BJ (cell line): Measurements from ENCODE around the gene USP37. TPM values are rescaled to one million over a fixed set of nuclear protein-coding genes. Genes with fewer than 3 reads are reported as not detected.

ENCODE experiments used
- CTCF ChIA-PET: fragments of 350-600 bp; formaldehyde crosslinking; extraction: SDS; loops from one replicate; lab custom pipeline; 2021; ENCODE audit warnings: antibody characterized with exemption, inconsistent platforms; lab: Yijun Ruan, JAX
- POLR2A ChIA-PET: fragments of 300-600 bp; sonication (Branson Sonifier 250); formaldehyde crosslinking; extraction: SDS; loops from one replicate; lab custom pipeline; 2021; ENCODE audit warnings: antibody characterized with exemption; lab: Charles Lee
- DNase-seq: peaks from one replicate; pipeline ENCODE4 v3.0.0-alpha.2; 2011; ENCODE audit warnings: low read depth
- H3K27me3 ChIP-seq: 2 replicates; pipeline ENCODE4 v1.6.0; 2011; ENCODE audit warnings: low read length; ENCODE audit not compliant: control insufficient read depth, insufficient read depth
- H3K36me3 ChIP-seq: 2 replicates; pipeline ENCODE4 v1.5.1; 2011; ENCODE audit warnings: low read length; ENCODE audit not compliant: control insufficient read depth, insufficient read depth
- H3K4me3 ChIP-seq: 2 replicates; pipeline ENCODE4 v1.5.1; 2011; ENCODE audit warnings: low read depth, mild to moderate bottlenecking, control low read depth, low read length
- polyA plus RNA-seq: library from polyadenylated mRNA; depleted of rRNA; stranded (reverse); fragments of >200 nt; gene quantifications from 2 replicates; pipeline ENCODE4 v1.2.3, GENCODE V29; 2011
- TF ChIP-seq, protein P1 (sequence below): IDR thresholded peaks from 2 replicates; pipeline ENCODE4 v1.5.1; 2011; ENCODE audit warnings: low read depth, mild to moderate bottlenecking, control low read depth, inconsistent platforms, low read length, moderate library complexity; ENCODE audit not compliant: insufficient read depth

The USP37 gene
- polyA plus RNA-seq, 1 experiment, result 1.9 TPM

GRCh38 chr2:218405086-218405745, 162.9 kb downstream of the USP37 start:
- H3K4me3 ChIP-seq, result no peak overlapping the region
- CTCF ChIA-PET, result interaction anchor here (0.5 to 2.3 kb wide), 4 partner anchors 9 to 177 kb away, joined by 4 to 10 read pairs (median 5); no protein-coding TSS in a partner anchor
- H3K36me3 ChIP-seq, result peaks cover 25% of the 10 kb centered on the region
- POLR2A ChIA-PET, result interaction anchor here (0.6 to 1.6 kb wide), 3 partner anchors 8 to 118 kb away, joined by 3 to 6 read pairs (median 3); no protein-coding TSS in a partner anchor
- H3K27me3 ChIP-seq, result no peaks in the 10 kb centered on the region
- no peak for DNase-seq
- TF ChIP-seq, protein P1, sequence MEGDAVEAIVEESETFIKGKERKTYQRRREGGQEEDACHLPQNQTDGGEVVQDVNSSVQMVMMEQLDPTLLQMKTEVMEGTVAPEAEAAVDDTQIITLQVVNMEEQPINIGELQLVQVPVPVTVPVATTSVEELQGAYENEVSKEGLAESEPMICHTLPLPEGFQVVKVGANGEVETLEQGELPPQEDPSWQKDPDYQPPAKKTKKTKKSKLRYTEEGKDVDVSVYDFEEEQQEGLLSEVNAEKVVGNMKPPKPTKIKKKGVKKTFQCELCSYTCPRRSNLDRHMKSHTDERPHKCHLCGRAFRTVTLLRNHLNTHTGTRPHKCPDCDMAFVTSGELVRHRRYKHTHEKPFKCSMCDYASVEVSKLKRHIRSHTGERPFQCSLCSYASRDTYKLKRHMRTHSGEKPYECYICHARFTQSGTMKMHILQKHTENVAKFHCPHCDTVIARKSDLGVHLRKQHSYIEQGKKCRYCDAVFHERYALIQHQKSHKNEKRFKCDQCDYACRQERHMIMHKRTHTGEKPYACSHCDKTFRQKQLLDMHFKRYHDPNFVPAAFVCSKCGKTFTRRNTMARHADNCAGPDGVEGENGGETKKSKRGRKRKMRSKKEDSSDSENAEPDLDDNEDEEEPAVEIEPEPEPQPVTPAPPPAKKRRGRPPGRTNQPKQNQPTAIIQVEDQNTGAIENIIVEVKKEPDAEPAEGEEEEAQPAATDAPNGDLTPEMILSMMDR, result no peak

- POLR2A ChIA-PET, result no interaction called here
These were observed 163.6 kb downstream of the USP37 start for GRCh38 chr2:218404351-218405085.

DNA sequence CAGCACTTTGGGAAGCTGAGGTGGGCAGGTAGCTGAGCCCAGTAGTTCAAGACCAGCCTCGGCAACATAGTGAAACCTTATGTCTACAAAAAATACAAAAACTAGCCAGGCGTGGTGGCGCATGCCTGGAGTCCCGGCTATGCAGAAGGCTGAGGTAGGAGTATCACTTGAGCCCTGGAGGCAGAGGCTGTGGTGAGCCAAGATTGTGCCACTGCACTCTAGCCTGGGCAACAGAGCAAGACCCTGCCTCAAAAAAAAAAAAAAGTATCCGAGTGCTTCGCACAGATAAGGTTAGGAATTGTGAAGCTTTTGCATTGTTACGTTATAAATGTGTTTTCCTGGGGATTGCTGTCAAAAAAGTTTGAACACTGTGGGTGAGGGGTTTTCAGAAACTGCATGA, 164.3 kb downstream of the USP37 start:
- H3K4me3 ChIP-seq, result no peak overlapping the region
- ChIA-PET CTCF (interaction anchor here (0.6 kb wide), 1 partner anchor 198 kb away, joined by 3 read pairs; no protein-coding TSS in a partner anchor), POLR2A (no interaction called here)
- H3K36me3 ChIP-seq, result peaks cover 25% of the 10 kb centered on the region
- H3K27me3 ChIP-seq, result no peaks in the 10 kb centered on the region
- DNase-seq, result no peak
- TF ChIP-seq, protein P1, result no peak

More at GRCh38 chr2:218404351-218405085, 163.6 kb downstream of the USP37 start:
- TF ChIP-seq, protein P1, result no peak
- DNase-seq, result no peak
- Histone ChIP-seq H3K27me3 (no peaks in the 10 kb centered on the region), H3K36me3 (peaks cover 25% of the 10 kb centered on the region), H3K4me3 (no peak overlapping the region)
- CTCF ChIA-PET, result interaction anchor here (1.5 to 2.3 kb wide), 2 partner anchors 8 to 19 kb away, joined by 6 to 10 read pairs; no protein-coding TSS in a partner anchor

DNA sequence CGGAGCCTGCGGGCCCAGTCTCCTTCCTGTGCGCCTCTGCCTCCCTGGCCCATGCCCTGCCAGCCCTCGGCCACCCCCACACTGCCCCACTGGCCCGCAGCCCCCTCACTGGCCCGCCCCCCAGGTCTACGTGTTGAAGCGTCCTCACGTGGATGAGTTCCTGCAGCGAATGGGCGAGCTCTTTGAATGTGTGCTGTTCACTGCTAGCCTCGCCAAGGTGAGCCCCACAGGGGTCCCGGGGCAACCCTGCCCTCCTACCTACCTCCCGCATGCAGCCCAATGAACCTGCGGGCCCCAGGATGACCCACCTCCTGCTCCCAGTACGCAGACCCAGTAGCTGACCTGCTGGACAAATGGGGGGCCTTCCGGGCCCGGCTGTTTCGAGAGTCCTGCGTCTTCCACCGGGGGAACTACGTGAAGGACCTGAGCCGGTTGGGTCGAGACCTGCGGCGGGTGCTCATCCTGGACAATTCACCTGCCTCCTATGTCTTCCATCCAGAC, 165.2 kb downstream of the USP37 start:
- CTCF ChIA-PET, result interaction anchor here (0.6 to 1.2 kb wide), 3 partner anchors 63 to 256 kb away, joined by 3 to 4 read pairs (median 4); no protein-coding TSS in a partner anchor
- H3K36me3 ChIP-seq, result peaks cover 25% of the 10 kb centered on the region
- no peaks in the 10 kb centered on the region for H3K27me3 ChIP-seq
- POLR2A ChIA-PET, result no interaction called here
- DNase-seq, result no peak
- no peak overlapping the region for H3K4me3 ChIP-seq
- TF ChIP-seq, protein P1, result no peak

GRCh38 chr2:218402491-218402901, 165.7 kb downstream of the USP37 start:
- no peak overlapping the region for H3K4me3 ChIP-seq
- ChIA-PET POLR2A (no interaction called here), CTCF (interaction anchor here (1.2 to 1.4 kb wide), 3 partner anchors 64 to 256 kb away, joined by 4 read pairs; no protein-coding TSS in a partner anchor)
- no peaks in the 10 kb centered on the region for H3K27me3 ChIP-seq
- peaks cover 25% of the 10 kb centered on the region for H3K36me3 ChIP-seq
- TF ChIP-seq, protein P1, result no peak
- no peak for DNase-seq
